ENCODE data around the gene TBP. TPM values are rescaled to one million over a fixed set of nuclear protein-coding genes. Genes with fewer than 3 reads are reported as not detected.

TBP gene
- total and polyA plus RNA-seq, 11 donors: 6.5 to 19.1 (median 8.8) TPM

- Histone ChIP-seq H3K36me3 (peaks cover 0 to 99% (median 95%) of the 10 kb centered on the region in 9 donors), H3K9me3 (no peaks in the 10 kb centered on the region), H3K4me3 (no peak overlapping the region), H3K27me3 (no peaks in the 10 kb centered on the region), H3K27ac (no peak overlapping the region), H3K4me1 (peaks cover 0 to 1% (median 0%) of the 10 kb centered on the region in 12 donors)
- ATAC-seq (no peak), DNase-seq (no peak)
- no peak for TF ChIP-seq CTCF (IDR thresholded peaks at IDR 0.05)
- intact Hi-C loops (cut with DNase I): no loop called here
- WGBS, 4 donors: 91 to 98% (median 95%) methylated on average over 4 of the region's 4 CpGs
Observed at GRCh38 chr6:170561555-170561954, 7.4 kb downstream of the TBP start.

GRCh38 chr6:170564936-170565530 is 10.9 kb downstream of the TBP start:
- TF ChIP-seq CTCF (IDR thresholded peaks at IDR 0.05) (no peak), POLR2A (IDR thresholded peaks at IDR 0.05) (no peak)
- Histone ChIP-seq H3K36me3 (peaks cover 0 to 99% (median 93%) of the 10 kb centered on the region in 9 donors), H3K4me3 (no peak overlapping the region), H3K4me1 (no peaks in the 10 kb centered on the region), H3K27me3 (no peaks in the 10 kb centered on the region), H3K27ac (no peak overlapping the region), H3K9me3 (no peaks in the 10 kb centered on the region)
- WGBS, 4 donors: 93 to 98% (median 96%) methylated on average over 7 to 8 of the region's 8 CpGs
- ATAC-seq (no peak), DNase-seq (no peak)
- intact Hi-C loops (cut with DNase I): no loop called here

- H3K9me3 ChIP-seq: no peaks in the 10 kb centered on the region
- peaks cover 0 to 99% (median 95%) of the 10 kb centered on the region in 9 donors for H3K36me3 ChIP-seq
- no peak for TF ChIP-seq POLR2A (IDR thresholded peaks at IDR 0.05)
- ATAC-seq: no peak
- WGBS, 4 donors: 63 to 74% (median 70%) methylated on average over 2 of the region's 2 CpGs
- intact Hi-C loops (cut with DNase I): no loop called here
- no peaks in the 10 kb centered on the region for H3K4me1 ChIP-seq
- no peak overlapping the region for H3K4me3 ChIP-seq
- DNase-seq: no peak
- H3K27ac ChIP-seq: no peak overlapping the region
- no peaks in the 10 kb centered on the region for H3K27me3 ChIP-seq
Observed at GRCh38 chr6:170572704-170573466, 18.7 kb downstream of the TBP start.

- H3K27ac ChIP-seq: no peak overlapping the region
- ATAC-seq (no peak), DNase-seq (no peak)
- TF ChIP-seq POLR2A (IDR thresholded peaks at IDR 0.05) (no peak), CTCF (IDR thresholded peaks at IDR 0.05) (no peak)
- 79 to 92% (median 87%) methylated on average over 1 of the region's 1 CpG for WGBS, 4 donors
- H3K27me3 ChIP-seq: no peaks in the 10 kb centered on the region
- intact Hi-C loops (cut with DNase I): no loop called here
- peaks cover 2 to 100% (median 99%) of the 10 kb centered on the region in 9 donors for H3K36me3 ChIP-seq
- H3K4me1 ChIP-seq: no peaks in the 10 kb centered on the region
- no peaks in the 10 kb centered on the region for H3K9me3 ChIP-seq
- H3K4me3 ChIP-seq: no peak overlapping the region
Observed at GRCh38 chr6:170575250-170575649, 21.1 kb downstream of the TBP start.

All from heart left ventricle (tissue), 16 donors.